ENCODE measurements around the gene FOXF2. TPM values are rescaled to one million over a fixed set of nuclear protein-coding genes. Genes with fewer than 3 reads are reported as not detected.
"Not testable (repeated sequence)": the region's sequence is repeated elsewhere in the genome, so short reads cannot be mapped to it uniquely, and the experiment has no call there.

Gene FOXF2
- total RNA-seq, 1 donor from 2014 or later, result not detected

DNA sequence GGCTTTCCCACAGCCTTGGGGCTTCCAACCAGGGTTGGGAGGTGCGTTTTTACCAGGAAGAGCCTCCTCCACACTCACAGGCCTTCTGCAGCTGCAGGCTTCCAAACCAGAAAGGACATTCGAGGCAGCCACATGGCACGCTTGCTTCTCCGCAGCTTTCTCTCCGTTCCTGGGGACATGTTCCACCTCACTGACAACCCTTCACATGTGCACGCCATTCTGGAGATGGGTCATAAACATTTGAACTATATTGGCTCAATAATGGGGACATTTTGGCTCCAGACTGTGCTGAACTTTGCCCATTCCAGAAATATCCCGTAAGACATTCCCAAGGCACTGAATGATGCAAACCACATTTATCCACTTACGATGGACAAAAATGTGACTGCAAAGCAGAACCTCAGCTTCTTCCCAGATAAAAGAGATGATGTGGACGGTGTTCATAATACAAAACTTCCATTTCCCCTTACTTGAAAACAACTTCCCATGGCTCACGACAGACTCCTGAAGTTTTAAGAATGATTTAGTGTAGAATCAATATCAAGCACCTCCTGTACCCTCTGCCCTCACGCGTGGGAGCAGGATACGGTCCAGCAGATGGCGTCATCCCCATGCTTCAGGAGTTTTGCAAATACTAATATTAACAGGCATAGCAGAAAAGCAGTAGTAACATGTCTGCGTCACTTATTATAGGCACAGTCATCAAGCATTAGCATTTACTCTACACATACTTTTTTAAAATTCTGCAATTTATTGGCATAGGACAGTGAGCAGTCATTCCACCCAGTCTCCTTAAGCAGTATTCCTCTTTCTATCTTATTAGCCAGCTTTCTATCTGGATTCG lies 25.4 kb upstream of the FOXF2 start:
- peaks cover 61% of the 10 kb centered on the region for H3K27me3 Mint-ChIP-seq
- peak; percentile 22 for TF ChIP-seq CTCF (IDR thresholded peaks at IDR 0.05; ENCODE audit: unreplicated experiment)
- DNase-seq (ENCODE audit: low spot score, unreplicated experiment), result no peak

GRCh38 chr6:1364791-1365190 lies 24.6 kb upstream of the FOXF2 start:
- Mint-ChIP-seq H3K9me3 (ENCODE audit: low read depth) (peaks cover 3% of the 10 kb centered on the region), H3K4me1 (ENCODE audit: low read depth) (no peaks in the 10 kb centered on the region), H3K27me3 (peaks cover 64% of the 10 kb centered on the region), H3K27ac (no peak overlapping the region), H3K4me3 (ENCODE audit: low read depth) (no peak overlapping the region), H3K36me3 (ENCODE audit: insufficient read depth) (no peaks in the 10 kb centered on the region)
- DNase-seq (ENCODE audit: low spot score, unreplicated experiment), result no peak
- TF ChIP-seq CTCF (IDR thresholded peaks at IDR 0.05; ENCODE audit: unreplicated experiment), result no peak

More for the DNA sequence above, 25.4 kb upstream of the FOXF2 start:
- no peaks in the 10 kb centered on the region for H3K4me1 Mint-ChIP-seq (ENCODE audit: low read depth)
- H3K36me3 Mint-ChIP-seq (ENCODE audit: insufficient read depth), result no peaks in the 10 kb centered on the region
- no peak overlapping the region for H3K4me3 Mint-ChIP-seq (ENCODE audit: low read depth)
- no peak overlapping the region for H3K27ac Mint-ChIP-seq
- no peaks in the 10 kb centered on the region for H3K9me3 Mint-ChIP-seq (ENCODE audit: low read depth)

DNA sequence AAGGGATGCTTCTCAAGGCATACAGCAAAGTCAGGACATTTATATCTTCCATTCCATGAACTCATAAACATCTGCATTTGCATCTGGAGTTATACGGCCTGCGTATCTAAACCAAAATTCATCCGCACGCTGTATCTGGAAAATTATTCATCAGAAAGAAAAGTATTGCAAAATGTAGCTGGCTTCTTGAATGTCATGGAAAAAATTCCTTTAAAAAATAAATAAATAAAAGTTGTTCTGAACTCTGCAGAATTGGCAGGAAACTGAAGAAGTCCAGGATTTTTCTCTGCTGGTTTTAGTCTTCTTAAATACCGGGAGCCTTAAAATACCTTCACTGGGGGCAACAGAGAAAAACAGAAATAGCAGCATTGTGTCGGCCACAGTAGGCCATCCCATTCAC lies 23.7 kb upstream of the FOXF2 start:
- H3K9me3 Mint-ChIP-seq (ENCODE audit: low read depth), result peaks cover 5% of the 10 kb centered on the region
- H3K27ac Mint-ChIP-seq, result no peak overlapping the region
- H3K27me3 Mint-ChIP-seq, result peaks cover 63% of the 10 kb centered on the region
- no peak overlapping the region for H3K4me3 Mint-ChIP-seq (ENCODE audit: low read depth)
- no peaks in the 10 kb centered on the region for H3K4me1 Mint-ChIP-seq (ENCODE audit: low read depth)
- H3K36me3 Mint-ChIP-seq (ENCODE audit: insufficient read depth), result no peaks in the 10 kb centered on the region
- TF ChIP-seq CTCF (IDR thresholded peaks at IDR 0.05; ENCODE audit: unreplicated experiment), result no peak
- no peak for DNase-seq (ENCODE audit: low spot score, unreplicated experiment)

GRCh38 chr6:1367771-1368170 lies 21.6 kb upstream of the FOXF2 start:
- H3K4me1 Mint-ChIP-seq (ENCODE audit: low read depth), result no peaks in the 10 kb centered on the region
- no peaks in the 10 kb centered on the region for H3K36me3 Mint-ChIP-seq (ENCODE audit: insufficient read depth)
- no peak for TF ChIP-seq CTCF (IDR thresholded peaks at IDR 0.05; ENCODE audit: unreplicated experiment)
- no peak for DNase-seq (ENCODE audit: low spot score, unreplicated experiment)
- peaks cover 76% of the 10 kb centered on the region for H3K27me3 Mint-ChIP-seq
- no peak overlapping the region for H3K27ac Mint-ChIP-seq
- H3K9me3 Mint-ChIP-seq (ENCODE audit: low read depth), result peaks cover 5% of the 10 kb centered on the region
- H3K4me3 Mint-ChIP-seq (ENCODE audit: low read depth), result no peak overlapping the region

GRCh38 chr6:1368940-1369339 lies 20.4 kb upstream of the FOXF2 start:
- Mint-ChIP-seq H3K27ac (no peak overlapping the region), H3K4me3 (ENCODE audit: low read depth) (no peak overlapping the region), H3K27me3 (peaks cover 78% of the 10 kb centered on the region), H3K9me3 (ENCODE audit: low read depth) (peaks cover 8% of the 10 kb centered on the region), H3K36me3 (ENCODE audit: insufficient read depth) (no peaks in the 10 kb centered on the region), H3K4me1 (ENCODE audit: low read depth) (no peaks in the 10 kb centered on the region)
- no peak for DNase-seq (ENCODE audit: low spot score, unreplicated experiment)
- TF ChIP-seq CTCF (IDR thresholded peaks at IDR 0.05; ENCODE audit: unreplicated experiment), result no peak

DNA sequence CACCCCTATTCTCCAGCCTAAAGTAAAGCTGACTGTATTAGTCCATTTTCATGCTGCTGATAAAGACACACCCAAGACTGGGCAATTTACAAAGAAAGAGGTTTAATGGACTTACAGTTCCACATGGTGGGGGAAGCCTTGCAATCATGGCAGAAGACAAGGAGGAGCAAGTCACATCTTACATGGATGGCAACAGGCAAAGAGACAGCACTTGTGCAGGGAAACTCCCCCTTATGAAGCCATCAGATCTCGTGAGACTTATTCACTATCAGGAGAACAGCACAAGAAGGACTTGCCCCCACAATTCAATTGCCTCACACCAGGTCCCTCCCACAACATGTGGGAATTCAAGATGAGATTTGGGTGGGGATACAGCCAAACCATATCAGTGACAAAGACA lies 19.7 kb upstream of the FOXF2 start:
- not testable (repeated sequence) for H3K4me3 Mint-ChIP-seq (ENCODE audit: low read depth); H3K9me3 Mint-ChIP-seq (ENCODE audit: low read depth); DNase-seq (ENCODE audit: low spot score, unreplicated experiment); H3K27ac Mint-ChIP-seq; H3K4me1 Mint-ChIP-seq (ENCODE audit: low read depth); H3K36me3 Mint-ChIP-seq (ENCODE audit: insufficient read depth)
- H3K27me3 Mint-ChIP-seq, result peaks cover 78% of the 10 kb centered on the region
